Measurements from ENCODE around the gene SLC25A21.

SLC25A21 gene

DNA sequence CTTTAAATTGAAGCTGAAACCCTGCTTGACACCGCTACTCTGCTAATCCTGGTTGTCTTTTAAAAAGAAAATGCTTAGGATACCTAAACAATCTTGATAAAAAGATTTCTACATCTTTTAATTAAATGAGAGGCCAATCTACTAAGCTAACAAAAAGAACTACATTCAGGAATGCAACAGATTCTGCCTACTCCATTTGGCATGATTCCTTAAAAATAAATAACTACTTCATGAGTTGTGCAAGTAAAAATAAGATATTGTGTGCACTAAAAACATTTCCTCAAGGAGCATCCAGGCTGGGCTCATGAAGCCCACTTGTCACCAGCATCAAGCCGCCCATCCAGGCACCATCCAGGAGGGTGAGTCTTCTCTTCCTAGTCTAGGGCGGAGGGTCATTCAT is 313.3 kb downstream of the SLC25A21 start:
- DNase-seq = no peak

DNA sequence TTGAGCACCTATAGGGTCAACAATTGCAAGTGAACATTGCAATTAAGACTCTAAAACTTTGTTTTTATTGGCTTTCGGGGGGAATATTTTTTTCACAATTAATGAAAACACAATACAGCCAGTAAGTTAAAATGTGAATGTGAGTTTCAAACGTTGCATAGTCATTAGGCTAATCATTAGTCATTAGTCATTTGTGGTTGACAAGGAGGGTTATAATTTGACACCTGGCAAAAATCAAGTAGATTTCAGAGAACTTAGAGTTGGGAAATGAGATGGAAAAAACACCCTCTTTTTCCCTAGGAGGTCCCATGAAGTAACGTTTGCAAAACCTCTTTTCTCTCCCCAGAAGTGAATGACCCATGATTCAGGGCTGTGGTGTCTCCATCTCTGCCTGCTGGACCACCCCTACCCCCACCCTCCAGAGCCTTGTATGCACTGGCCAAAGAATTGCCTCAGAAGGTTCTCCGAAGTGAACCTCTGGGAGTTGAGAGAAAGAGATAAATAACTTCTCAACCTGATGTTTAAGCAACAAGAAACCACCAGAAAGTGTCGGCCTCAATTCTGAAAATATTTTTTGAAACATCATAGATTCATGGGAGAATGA is 314.5 kb downstream of the SLC25A21 start:
- DNase-seq = no peak

DNA sequence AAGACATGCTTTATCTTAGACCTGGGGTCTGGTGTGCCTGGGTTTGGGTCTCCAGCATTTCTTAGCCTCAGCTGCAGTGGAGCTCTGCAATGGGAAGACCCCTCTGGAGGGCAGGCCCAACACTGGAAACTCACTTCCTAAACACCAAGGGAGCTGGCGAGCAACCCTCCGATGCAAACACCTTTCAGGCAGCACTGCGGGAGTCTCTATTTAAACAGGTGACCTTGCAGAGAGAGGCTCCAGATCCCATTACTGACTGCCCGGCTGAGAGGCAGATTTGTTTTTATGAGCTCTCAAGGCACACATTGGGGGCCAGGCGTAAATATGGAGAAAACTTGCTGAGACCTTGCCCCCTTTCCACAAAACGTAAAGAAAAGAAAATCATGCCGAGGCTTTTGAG is 315.3 kb downstream of the SLC25A21 start:
- DNase-seq = no peak

DNA sequence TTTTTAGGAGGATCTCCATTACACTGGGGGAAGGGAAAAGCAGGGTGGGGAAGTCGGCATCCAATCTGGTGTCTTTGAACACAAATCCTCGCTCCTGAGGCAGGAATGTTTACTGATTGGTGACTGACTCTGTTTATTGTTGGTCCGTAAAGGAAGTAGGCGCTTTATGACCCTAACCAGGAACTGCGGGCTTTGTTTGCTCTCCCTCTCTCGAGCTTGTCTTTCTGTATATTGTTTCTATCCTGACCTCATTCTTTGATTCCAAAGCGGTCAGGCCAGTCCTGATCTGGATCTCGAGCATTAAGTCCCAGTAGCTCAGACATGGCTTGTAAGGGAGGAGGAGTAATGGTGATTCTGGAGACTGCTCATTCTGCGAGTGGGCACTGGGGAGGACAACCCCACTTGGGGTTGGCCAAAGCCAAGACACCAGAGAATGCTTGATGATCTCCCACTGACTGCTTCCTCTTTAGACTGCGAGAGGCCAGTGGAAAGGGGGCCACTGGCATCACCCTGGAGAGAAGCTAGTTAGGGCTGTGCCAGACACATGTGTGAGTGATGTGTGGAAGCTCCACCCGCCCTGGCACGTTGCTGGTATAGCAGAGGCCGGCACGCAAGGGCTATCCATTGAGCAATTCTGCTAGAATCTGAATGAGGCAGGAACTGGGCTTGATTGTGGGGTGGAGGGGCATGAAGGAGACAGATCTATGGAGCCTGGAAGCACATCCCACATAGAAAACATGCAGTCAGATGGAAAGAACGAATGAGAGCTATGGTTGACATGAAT is 316.1 kb downstream of the SLC25A21 start:
- no peak for DNase-seq

- DNase-seq = no peak
Measured at GRCh38 chr14:36855396-36855795, 317.0 kb downstream of the SLC25A21 start.

- DNase-seq = no peak
Measured at GRCh38 chr14:36852981-36853691, 319.3 kb downstream of the SLC25A21 start.

DNA sequence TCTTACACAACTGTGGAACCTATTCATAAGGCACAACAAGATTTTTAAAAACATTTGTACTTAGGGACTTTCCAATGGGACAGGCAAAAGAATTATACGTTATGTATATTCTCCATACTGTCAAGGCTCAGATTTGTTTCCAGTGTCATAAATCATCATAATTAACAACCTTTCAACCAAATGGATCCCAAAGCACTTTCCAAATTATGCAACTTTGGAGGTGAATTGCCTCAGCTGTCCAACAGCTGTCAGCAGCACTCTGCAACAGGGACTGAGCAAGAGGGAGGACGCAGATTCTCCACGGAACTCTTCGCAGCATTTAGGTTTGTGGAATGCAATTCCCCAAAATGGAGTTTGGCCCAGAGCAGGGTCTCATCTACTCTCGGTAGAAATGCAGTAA is 324.2 kb downstream of the SLC25A21 start:
- no peak for DNase-seq

DNA sequence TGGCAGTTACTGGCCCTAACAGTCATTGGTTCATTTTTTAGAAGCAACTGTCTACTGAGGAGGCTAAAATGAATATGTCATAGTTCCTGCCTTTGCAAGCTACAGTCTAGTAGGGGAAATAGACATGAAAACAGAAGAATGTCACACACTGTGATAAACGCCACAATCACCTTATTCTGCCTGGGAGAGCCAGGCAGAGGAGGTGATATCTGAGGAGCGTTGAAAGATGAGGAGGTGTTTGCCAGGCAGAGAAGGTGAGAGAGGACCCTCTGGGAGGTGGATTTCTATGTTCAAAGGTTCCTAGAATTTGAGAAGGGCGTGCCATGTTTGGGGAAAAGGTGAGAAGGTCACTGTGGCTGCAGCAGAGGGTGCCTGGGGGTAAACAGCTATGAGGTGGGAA is 325.0 kb downstream of the SLC25A21 start:
- no peak for DNase-seq

DNA sequence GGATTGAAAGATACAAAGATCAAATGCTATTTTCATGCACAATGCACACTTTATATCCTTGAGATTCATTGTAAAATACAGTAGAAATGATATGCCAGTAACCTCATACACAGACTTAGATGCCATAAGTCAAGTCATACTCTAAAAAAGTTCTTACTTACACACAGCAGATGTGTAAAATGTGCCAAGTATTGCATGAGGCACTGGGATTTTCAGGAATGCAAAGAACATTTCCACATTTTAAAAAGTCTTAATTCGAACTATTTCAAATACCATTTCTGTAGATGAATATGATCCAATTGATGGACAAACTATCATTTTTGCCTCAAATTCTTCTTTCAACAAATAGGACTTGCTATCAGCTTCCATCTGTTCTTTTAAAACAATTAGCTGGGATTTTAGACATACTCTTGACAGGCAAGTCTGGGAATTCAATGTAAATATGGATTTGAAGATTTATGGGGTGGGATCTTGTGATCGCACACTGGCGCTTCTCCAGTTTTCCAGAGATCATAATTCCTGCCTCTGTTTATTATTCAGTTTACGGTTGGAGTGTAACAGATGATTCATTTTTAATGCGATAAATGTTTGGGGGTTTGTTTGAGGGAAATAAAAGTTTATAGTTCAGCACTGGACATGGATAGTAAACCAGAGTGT is 326.9 kb downstream of the SLC25A21 start:
- DNase-seq = no peak

DNA sequence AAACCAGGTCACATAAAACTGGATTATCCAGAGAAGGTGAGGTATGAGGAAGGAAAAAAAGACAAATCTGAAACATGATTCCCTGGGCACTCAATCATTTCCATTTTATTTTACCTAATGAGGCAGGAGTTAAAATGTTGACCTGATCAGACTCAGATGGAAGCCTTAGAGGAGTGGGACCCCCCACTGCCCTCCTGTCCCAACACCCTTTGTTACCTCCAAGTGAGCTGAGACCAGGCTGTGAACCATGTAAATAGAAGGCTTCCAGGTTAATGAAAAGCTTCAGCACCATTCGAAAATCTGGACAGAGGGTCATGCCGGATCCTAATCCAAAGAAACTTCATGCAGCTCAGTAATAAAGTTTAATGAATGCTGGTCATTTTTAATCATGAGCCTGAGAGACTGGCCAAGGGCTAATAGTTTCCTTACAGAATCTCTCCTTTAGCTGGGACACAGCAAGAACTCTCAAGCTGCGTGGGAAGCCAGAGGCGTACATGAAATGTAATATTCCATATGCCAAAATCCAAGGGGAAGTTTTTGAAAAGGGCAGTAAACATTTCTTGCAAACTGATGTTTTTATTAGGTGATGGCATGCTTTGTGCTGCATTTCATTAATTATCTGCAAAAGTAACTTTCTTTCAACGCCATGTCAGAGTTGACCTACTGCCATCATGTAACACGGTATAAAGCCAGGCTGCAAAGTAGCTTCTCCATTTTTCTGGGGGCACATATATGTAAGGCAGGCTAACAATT is 327.8 kb downstream of the SLC25A21 start:
- DNase-seq = no peak

GRCh38 chr14:36843410-36843809 is 329.0 kb downstream of the SLC25A21 start:
- no peak for DNase-seq

DNA sequence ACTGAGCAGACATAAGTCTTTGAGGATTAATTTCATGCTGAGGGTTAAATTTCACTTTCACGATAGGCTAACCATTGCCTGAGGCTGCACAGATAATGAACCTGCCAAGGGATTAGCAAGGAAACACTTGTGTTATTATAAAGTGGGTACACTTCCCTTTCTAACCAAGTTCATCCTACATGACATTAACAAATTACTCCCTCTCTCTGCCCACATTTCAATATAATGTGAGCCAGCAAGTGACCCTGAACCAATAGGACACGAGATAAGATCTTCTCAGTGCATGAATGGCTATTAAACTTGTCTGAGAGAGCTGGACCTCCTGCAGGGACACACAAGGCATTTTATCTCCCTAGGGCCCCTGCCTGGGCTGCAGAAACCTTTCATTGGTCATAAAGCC is 337.3 kb downstream of the SLC25A21 start:
- DNase-seq = no peak

DNA sequence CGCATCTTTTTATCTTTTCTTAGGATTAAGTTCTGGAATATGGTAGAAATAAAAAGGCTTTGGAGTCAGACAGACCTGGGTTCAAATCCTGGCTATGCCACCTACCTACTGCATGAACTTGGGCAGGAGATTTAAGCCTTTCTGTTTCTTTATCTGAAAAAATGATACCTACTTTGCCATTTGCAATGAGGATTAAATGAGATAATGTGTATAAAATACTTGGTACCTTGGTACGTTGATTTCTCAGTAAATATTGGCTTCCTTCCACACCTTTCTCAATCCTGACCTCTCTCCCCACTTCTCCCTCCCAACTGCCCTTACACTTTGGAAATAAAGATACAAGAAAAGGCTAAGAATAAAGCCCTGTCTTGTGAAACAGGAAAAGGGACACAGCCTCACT is 338.1 kb downstream of the SLC25A21 start:
- DNase-seq = no peak

- no peak for DNase-seq
Measured at GRCh38 chr14:36829547-36829946, 342.9 kb downstream of the SLC25A21 start.

- DNase-seq = no peak
Measured at GRCh38 chr14:36827861-36828260, 344.5 kb downstream of the SLC25A21 start.

DNA sequence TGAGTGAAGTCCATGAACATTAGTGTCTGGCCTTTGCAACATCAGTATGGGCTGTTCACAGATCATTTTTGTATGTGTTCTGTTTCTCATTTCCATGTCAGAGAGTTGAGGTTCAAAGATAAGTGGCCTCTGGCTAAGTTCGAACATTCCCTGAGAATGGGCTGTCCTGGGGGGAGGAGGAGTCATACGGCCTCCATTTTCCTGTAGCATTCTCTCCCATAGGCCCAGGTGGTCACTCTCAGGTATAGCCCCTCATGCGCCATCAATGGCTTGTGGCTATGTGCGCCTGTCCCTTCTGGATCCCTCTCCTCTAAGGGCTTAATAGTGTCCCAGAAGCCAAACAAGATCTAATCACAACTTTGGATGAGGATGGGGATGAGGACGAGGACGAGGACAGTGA is 345.8 kb downstream of the SLC25A21 start:
- DNase-seq = no peak

DNA sequence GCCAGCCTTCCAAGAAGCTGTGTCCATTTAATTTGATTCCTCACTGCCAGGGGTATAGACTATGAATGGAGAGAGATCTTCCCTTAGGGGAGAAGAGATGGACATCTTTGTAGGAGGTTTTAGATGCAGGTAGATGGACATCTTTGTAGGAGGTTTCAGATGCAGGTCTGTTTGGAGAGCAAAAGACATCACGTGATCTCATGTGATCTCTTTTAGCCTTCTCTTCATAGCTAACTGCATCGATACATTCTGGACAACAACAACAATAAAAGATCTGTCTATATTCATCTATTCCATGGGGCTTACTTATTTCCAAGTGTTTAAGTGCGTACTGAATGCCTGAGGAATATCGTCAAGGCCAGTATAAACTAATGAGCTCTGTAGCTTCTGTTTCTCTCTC is 347.6 kb downstream of the SLC25A21 start:
- no peak for DNase-seq

DNA sequence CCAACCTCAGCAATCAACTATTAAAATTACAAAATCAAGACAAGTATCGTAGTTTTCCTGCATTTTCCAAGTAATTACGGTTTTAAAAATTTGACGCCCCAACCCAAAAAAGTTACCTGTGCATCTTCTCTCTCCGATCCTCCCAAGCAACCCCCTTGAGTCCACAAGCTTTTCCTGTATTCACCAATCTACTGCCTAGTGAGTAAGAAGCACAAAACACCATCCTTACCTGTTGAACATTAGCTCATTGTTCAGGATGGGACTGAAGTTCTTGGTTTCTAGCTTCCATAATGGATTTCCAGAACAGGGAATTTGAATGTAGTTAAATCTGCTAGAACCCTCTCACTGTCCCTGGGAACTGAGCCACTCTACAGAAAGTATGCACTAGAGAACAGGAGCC is 348.8 kb downstream of the SLC25A21 start:
- no peak for DNase-seq

DNA sequence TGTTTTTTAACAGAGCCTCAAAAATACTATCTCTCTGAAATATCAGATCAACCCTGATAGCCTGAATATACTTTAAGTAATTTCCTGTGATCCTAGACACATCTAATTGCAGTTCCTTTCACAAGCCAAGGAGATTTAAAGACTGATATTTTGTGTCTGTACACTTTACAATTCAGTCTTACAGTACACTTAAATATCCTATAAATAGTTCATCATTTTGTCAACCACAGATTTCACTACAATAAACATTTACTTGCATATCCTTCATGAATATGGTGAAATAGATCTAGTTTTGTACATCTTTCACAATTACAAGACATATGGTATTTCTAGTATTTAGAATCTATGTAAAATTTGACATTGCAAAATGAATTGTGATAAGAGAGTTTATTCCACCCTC is 349.7 kb downstream of the SLC25A21 start:
- DNase-seq = no peak

- no peak for DNase-seq
Measured at GRCh38 chr14:36820901-36821300, 351.5 kb downstream of the SLC25A21 start.

GRCh38 chr14:36820111-36820709 is 352.2 kb downstream of the SLC25A21 start:
- DNase-seq = no peak

GRCh38 chr14:36818794-36819384 is 353.5 kb downstream of the SLC25A21 start:
- no peak for DNase-seq
